Islet precursor cell (in vitro differentiated cells): ENCODE data around the gene CACNG3.
"Not testable (repeated sequence)": the region's sequence is repeated elsewhere in the genome, so short reads cannot be mapped to it uniquely, and the experiment has no call there.

Experiments used
- DNase-seq: peaks from one replicate; pipeline ENCODE4 v3.0.0-alpha.2; 2018

The CACNG3 gene

DNA sequence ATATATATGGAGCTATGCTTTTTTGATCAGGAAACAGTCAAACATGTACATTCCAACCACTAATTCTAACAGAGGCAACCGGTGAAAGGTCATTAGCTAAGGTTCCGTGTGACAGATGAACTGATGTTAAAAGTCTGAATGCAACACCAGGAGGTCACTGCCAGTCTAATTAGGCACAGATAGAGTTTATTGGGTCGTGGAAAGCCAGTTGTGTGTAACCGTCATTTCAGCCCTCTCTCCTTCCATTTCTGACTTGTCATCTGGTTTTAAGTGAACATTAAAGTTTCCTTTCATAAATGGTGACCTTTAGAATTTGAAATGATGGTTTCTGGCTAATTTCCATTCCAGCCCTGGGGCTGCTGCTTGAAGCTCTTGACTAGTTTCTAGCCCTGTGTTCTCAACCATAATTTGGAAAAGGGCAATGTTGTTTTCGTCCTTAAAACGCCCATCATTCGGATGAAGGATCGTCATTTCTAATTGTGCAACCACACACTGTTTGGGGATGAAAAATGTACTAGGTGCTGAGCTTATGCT is 23.9 kb downstream of the CACNG3 start:
- DNase-seq: no peak

DNA sequence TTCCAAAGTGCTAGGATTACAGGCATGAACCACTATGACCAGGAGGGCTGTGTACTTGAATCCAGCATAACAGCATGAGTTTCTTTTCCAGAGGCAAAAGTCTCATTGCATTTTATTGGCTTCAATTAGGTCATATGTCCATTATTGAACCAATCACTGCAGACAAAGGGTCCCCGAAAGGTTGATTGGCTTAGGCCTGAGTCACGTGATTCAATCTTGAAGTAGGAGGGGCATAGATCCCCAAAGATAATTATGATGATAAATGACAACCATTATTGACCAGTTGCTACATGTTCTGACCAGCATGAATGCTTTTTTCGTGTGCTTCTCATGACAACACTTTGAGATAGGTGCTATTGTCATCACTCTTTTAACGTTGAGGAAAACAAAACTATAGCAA is 25.3 kb downstream of the CACNG3 start:
- DNase-seq: no peak

DNA sequence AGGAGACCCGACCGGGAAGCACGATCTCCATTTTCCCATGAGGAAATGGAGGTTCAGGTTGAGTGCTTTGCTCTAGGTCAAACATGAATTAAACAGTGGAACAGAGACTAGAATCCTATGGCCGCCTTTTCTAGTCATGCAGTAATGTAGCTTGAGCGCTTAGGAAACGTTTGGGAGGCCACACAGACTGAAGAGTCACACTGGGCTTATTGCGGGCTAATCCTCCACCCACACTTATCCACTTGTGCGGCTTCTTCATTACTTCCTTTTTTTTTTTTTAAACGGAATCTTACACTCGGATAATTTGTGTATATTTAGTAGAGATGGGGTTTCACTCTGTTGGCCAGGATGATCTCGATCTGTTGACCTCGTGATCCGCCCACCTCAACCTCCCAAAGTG is 26.0 kb downstream of the CACNG3 start:
- no peak for DNase-seq

DNA sequence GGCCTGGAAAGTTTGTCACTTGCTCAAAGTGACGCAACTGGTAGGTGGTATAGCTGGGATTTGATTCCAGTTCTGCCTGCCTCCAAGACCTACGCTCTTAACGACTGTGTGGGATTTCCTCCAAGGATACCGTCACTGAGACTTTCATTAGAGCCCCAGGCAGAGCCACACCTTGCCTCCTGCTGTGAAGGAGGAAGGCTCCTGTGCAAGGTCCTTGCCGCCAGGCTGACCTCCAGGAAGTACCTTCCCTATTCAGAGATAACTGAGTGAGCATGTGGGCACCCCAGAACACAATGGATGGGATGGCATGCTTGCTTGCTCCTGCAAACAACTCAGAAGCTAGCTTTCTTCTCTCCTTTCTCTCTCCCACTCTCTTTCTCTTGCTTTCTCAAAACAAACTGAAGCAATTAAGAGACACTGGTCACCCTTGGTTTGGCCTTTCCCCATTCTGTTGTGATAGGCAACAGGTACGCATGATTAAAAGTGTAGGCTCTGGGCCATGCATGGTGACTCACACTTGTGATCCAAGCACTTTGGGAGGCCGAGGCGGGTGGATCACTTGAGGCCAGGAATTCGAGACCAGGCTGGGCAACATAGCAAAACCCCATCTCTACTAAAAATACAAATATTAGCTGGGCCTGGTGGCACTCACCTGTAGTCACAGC is 30.7 kb downstream of the CACNG3 start:
- DNase-seq: no peak

DNA sequence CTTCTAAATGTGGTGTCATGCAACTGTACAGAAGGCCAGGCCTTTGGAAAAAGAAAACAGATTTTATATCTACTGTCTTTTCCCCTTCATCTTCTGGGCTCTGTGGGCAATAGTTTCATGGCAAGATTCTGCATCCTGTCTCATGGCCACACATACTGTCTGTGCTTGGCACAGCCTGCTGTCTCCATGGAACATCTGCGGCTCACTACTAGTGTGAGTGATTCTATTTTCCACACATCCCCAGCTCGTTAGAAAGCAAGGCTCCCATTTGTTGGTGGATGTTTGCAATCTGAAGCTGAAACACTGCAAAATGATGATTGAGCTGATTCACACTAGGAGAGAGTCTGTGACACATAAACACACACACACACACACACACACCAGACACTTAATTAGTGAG is 32.4 kb downstream of the CACNG3 start:
- DNase-seq: no peak

DNA sequence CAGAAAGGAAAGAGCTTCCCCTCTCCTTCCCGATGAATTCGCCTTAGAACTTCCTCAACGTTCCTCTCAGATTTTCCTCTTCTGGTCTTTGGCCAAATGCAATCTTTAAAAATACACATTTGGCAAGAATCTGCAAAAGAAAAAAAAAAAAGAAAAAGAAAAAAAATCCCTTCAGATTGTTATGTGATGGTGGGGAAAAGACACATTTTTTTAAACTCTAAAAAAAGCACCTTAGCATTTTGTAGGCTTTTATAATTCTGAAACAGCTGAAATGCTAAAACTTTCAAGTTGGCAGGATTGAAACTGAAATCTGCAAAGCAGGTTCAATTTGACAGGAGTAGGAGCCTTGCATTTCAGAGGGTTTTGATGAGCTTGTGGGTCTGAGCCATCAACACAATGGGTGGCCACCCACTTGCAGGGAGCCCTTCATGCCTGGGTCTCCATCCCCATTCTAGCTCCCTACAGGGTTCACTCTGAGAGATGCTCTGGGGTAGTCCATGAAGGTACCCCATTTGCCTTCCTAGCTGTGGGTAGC is 33.1 kb downstream of the CACNG3 start:
- DNase-seq: no peak

DNA sequence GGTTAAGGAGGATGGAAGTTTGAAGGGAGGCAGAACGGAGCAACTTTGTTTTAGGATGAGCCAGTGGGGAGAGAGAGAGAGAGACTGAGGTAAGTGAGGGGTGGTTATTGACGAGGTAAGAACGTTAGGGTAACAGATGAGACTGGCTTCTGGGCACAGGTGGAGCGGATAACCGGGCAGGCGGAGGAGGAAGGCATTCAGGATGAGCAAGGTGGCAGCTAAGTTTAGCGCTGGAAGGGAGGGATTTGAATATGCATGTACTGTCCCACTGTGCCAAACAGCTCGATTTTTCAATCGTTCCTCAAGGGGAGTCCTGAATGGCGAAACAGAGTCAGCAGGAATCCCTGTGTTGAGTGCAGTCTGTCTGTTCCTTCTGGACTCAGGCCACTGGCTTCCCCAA is 35.8 kb downstream of the CACNG3 start:
- DNase-seq: no peak

DNA sequence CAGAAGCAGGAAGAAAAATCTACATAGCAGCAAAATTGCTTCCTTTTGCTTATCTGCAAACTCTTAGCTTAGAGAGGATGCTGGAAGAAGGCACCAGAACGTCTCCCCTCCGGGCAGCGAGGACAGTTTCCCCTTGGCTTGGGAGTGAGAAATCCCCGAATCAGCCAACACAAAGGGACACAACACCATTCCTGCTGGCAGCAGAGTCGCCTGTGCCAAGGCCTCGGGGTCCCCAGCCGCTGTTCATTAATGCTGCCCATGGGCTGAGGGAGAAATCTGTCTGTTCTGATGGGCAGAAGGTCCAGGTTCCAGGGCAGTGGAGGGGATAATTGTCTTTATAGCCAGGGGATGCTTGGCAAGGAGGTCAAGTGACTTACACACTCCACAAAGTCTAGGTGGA is 38.0 kb downstream of the CACNG3 start:
- no peak for DNase-seq

DNA sequence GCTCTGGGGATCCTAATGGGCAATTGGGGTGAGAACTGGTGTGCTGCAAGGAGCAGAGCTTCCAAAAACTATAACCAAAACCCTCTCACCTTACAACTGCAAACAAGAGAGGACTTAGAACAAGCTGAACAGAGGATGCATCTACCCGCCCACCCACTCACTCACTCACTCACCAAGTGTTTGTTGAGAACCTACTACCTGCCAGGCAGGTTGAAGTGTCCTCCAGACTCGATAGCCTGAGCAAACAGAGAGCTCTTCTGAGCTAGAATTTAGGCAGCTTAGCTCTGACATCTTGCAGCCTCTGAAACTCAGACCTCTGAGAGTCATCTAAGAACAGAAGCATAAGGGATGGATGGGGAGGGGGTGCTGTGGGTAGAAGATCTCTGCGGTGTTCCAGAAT is 41.2 kb downstream of the CACNG3 start:
- no peak for DNase-seq

DNA sequence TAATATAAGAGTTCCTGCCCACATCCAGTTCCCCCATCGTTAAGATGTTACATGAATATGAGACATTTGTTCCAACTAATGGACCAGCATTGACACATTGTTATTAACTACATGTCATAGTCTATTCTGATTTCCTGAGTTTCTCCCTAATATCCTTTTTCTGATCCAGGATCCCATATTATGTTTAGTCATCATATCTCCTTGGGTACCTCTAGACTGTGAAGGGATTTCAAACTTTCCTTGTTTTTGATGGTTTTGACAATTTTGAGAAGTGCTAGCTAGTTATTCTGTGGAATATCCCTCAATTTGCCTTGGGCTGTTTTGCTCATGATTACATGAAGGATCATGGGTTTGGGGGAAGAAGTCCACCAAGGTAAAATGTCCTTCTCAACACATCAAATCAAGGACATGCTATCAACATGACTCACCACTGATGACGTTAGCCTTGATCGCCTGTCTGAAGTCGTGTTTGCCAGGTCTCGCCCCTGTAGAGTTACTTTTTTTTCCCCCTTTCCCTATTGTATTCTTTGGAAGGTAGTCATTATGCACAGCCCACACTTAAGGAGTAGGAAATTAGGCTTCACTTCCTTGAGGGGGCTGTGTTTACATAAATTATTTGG is 42.5 kb downstream of the CACNG3 start:
- DNase-seq: no peak

DNA sequence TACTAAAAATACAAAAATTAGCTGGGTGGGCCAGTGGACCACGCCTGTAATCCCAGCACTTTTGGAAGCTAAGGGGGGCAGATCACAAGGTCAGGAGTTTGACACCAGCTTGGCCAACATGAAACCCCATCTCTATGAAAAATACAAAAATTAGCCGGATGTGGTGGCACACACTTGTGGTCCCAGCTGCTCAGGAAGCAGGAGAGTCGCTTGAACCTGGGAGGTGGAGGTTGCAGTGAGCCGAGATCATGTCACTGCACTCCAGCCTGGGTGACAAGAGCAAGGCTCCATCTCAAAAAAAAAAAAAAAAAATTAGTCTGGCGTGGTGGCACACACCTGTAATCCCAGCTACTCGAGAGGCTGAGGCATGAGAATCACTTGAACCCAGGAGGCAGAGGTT is 44.6 kb downstream of the CACNG3 start:
- not testable (repeated sequence) for DNase-seq

DNA sequence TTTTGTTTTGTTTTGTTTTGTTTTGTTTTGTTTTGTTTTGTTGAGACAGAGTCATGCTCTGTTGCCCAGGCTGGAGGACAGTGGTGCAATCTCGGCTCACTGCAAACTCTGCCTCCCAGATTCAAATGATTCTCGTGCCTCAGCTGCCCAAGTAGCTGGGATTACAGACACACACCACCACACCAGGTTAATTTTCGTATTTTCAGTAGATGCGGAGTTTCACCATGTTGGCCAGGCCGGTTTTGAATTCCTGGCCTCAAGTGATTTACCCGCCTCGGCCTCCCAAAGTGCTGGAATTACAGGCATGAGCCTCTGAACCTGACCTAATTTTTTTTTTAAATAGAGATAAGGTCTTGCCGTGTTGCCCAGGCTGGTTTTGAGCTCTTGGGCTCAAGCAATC is 46.5 kb downstream of the CACNG3 start:
- no peak for DNase-seq

DNA sequence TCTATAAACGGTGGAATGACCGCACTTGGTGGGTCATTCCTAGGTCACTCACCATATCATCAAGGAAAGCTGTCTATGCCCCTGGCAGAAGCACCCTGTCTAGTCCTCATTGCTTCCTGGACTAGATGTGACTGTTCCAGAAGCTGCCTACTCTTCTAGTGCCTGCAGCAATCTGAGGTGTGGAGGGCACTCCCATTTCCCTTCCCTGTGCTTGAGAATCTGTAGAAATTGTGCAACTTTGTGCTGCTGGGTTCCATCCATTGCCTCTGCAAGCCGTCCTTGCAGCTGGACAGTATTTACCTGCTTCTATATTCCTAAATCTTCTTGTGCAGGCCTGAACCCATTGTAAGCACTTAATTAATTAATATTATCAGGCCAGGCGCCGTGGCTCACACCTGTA is 52.1 kb downstream of the CACNG3 start:
- no peak for DNase-seq

DNA sequence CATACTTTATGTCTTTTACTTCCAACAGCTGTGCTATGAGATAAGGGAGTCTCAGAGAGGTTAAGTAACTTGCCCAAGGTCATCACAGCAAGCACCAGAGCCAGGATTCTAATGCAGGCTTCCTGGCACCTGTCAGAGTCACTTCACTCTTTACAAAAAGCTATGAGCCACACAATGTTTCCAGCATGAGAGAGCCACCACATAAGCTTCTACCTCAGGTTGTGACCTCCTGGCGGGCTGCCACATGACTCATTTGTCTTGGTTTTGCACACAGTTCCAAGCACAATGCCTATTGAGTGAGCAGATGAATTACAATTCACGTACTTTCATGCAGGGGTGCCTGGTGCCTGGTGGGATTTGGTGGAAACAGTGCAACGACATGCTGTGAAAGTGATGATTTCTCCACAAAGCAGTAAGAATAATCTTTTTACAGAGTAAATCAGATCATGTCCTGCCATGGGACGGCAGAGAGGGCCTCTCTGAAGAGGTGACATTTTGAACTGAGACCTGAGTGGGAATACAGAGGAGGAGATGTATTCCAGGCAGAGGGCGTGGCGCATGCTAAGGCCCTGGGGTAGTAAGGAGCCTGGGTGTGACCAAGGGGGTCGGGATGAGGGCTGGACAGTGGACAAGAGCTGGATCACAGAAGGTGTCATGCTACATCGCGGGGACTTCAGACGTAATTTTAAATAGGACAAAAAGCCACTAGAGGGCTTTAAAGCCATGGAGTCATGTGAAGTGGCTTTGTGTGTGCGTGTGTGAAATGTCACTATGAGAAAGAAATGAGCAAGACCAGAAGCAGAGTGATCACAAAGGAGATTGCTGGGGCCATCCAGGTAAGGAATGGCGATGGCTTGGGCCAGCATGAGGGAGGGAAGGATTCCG is 53.4 kb downstream of the CACNG3 start:
- DNase-seq: no peak

DNA sequence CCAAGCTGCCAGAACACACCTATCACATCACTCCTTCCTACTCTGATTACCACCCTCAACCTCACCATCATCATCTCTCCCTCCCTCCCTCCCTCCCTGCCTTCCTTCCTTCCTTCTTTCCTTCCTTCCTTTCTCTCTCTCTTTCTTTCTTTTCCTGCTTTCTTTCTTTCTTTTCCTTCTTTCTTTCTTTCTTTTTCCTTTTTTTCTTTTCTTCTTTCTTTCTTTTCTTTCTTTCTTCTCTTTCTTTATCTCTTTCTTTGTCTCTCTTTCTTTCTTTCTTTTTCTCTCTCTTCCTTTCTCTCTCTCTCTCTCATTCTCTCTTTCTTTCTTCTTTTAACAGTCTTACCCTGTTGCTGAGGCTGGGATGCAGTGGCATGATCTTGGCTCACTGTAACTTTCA is 59.2 kb downstream of the CACNG3 start:
- no peak for DNase-seq

DNA sequence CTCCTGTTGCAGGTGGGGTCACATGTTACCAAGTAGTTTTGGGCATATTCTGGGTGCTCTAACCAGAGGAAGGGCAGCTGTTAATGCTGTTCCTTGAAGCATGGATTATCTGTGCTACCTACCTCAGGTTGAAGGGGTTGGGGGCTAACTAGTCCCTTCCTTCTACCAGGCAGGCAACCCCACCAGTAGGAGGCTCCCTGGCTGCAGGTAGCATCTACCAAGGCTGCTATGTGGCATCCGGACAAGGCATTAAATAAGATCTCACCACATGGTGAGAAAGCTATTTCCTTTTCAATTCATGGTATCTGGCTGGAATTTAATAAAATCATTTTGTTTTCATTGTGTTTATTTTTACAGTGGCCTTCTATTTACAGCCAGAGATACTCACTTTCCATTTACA is 62.5 kb downstream of the CACNG3 start:
- no peak for DNase-seq

DNA sequence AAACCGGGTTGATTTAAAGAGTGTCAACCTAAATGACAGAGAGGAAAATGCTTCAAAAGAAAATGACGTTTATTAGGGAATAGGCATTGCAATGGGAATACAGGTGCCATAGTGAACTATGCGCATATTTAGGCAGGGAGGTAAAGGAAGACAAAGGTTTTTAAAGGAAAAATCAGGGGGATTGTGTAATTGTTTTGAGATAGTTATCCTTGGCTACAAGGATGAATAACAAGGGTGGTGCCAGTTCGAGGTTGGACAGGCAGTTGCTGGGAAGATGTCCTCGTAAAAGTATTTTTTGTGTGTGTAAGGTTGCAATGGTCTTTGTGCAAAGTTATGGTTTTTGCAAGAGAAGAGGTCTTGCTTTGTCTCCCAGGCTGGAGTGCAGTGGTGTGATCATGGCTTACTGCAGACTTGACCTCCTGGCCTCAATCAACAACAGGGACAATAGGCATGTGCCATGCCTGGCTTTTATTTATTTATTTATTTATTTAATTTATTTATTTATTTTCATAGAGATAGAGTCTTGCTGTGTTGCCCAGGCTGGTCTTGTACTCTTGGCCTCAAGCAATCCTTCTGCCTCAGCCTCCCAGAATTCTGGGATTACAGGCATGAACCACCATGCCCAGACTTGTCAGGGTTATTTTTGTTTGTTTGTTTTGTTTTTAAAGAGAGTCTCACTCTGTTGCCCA is 63.1 kb downstream of the CACNG3 start:
- no peak for DNase-seq

DNA sequence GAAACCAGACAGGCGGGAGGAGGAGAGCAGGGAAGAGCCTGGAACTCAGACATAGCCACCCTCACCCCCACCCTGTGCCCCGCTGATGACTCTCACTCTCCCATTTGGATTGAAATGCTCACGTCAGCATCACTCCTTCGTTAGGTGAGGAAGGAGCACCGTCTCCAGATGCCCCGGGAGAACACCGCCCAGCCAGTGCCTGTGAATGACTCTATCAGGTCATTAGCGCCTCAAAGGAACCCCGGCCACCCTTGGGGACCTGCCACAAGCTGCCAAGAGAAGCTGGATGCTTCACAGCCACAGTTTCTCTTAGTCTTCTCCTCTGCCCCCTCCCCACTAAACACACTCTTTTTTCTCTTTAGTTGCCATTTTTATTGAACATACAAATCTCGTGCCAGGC is 66.0 kb downstream of the CACNG3 start:
- no peak for DNase-seq

DNA sequence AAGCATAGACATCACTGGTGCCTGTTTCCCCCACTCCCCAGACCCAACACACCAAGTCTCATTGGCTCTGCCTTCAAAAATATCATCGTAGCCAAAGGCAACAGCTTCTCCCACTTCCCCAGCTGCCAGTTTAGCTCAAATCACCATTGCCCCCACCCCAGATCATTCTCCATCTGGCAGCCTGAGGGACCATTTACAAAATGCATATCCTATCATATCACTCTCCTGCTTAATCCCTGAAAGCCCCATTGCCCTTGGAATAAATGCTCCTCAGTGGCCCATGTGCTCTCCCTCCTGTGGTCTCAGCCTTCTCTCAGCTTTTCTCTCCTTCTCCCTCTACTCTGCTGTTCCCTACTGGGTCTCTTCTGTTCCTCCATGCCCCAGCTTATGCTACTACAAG is 68.3 kb downstream of the CACNG3 start:
- DNase-seq: no peak

DNA sequence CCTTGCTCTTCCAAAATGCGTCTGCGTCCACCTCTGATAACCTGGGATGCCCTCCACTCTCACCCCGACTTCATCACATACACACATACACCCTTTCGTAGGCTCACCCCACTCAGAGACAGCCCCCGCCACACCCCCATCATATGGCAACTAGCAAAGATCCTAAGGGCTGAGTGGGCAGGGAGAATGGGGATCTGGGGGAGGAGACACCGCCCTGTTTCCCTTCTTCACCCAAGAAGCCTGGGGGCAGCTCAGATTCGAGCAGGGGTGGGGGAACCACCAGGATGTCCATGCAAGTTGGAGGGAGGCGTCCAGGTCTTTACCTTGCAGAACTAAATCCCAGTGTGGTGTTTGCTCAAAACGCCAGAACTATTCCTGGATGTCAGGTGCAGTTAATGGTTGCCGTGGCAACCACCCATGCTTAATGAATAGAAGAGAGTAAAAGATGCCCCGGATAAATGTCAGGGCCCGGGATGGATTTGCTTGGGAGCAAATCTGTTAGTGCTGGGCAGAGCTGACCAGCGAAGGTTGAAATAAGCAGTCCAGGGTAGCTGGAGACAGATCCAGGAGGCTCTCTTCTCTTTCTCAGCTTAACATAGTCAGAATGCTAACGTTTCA is 72.8 kb downstream of the CACNG3 start:
- no peak for DNase-seq

DNA sequence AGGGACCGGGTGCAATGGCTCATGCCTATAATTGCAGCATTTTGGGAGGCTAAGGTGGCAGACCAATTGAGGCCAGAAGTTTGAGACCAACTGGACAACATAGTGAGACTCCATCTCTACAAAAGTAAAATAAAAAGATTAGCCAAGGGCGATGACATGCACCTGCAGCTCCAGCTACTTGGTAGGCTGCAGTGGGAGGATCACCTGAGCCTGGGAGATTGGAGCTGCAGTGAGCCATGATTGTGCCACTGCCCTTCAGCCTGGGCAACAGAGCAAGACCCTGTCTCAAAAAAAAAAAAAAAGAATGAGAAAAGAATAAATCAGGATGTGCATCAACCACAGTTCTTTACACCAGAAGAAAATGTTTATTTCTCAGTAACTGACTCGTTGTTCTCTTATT is 76.0 kb downstream of the CACNG3 start:
- DNase-seq: no peak

DNA sequence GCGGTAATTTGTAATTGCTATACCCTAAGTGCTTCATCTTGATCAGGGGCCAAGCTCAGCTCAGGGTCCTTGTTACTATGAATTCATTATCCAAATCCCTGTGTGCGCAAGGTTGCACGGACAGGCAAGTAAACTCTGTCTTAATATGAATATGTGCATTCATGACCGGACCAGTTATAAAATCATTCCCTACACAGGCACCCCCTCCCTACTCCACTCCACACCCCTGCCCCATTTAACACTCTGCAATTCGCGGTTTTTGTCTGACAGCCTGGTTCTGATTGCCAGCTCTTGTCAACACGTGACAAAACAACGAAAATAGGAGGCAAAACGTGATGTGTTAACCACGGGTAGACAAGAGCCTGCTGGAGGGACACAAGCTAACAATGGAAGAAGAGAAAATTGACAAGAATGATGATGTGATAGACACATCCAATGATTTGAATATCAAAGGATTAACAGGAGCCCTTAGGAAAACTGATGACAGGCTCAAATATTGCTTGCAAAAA is 76.5 kb downstream of the CACNG3 start:
- no peak for DNase-seq
